ENCODE measurements around the gene AP1S3.

AP1S3 gene

GRCh38 chr2:223735659-223736244, 101.6 kb downstream of the AP1S3 start:
- H3K27ac ChIP-seq (ENCODE audit: low read depth, low read length, poor library complexity, severe bottlenecking): no peak overlapping the region
- no peak overlapping the region for H2AFZ ChIP-seq (ENCODE audit: low read length)
- no peak overlapping the region for H3K9ac ChIP-seq (ENCODE audit: low read length)

DNA sequence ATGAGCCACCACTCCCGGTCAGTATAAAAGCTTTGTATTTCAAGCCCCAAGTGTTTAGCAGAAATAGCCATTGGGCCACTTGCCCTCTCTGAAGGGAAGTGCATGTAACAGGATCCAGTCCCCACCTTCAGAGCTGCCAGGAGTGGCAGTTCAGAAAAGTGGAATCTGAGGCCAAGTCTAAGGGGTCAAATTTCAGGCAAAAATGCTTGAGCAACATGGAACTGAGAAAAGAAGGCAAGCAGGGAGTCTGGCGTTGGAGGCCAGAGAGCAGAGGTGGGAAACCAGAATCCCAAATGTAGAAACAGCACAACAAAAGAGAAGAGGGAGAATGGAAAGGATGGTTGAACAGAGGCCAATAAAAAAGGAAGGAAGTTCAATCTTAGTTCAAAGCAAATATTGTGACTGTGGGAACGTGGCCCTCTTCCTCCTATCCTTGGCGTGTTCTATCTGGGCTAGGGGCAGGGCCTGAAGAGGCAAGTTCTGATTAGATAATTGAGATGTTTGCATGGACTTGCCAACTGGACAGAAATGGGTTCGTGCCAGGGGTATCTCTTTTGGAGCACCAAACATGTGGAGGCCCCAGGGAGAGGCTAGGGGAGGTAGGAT, 102.2 kb downstream of the AP1S3 start:
- TF ChIP-seq EZH2 (IDR thresholded peaks at IDR 0.05; ENCODE audit: borderline replicate concordance, low read length): no peak
- TF ChIP-seq CTCF (IDR thresholded peaks at IDR 0.05; ENCODE audit: low read length): no peak
- H3K9ac ChIP-seq (ENCODE audit: low read length): no peak overlapping the region
- no peaks in the 10 kb centered on the region for H3K4me1 ChIP-seq (ENCODE audit: insufficient read depth, low read length, severe bottlenecking)
- no peaks in the 10 kb centered on the region for H3F3A ChIP-seq (ENCODE audit: insufficient read depth, low read length)
- no peaks in the 10 kb centered on the region for H3K36me3 ChIP-seq (ENCODE audit: insufficient read depth, low read length)
- no peak overlapping the region for H3K27ac ChIP-seq (ENCODE audit: low read depth, low read length, poor library complexity, severe bottlenecking)
- H3K27me3 ChIP-seq (ENCODE audit: insufficient read depth, low read length): no peaks in the 10 kb centered on the region
- no peaks in the 10 kb centered on the region for H3K79me2 ChIP-seq (ENCODE audit: insufficient read depth, low read length)
- H3K4me2 ChIP-seq (ENCODE audit: low read length): no peak overlapping the region
- H3K9me2 ChIP-seq (ENCODE audit: low read depth, low read length): no peaks in the 10 kb centered on the region
- H2AFZ ChIP-seq (ENCODE audit: low read length): no peak overlapping the region
- no peaks in the 10 kb centered on the region for H3K9me3 ChIP-seq (ENCODE audit: low read length)
- H3K4me3 ChIP-seq (ENCODE audit: low read depth, low read length, poor library complexity, severe bottlenecking): no peak overlapping the region
- no peaks in the 10 kb centered on the region for H4K20me1 ChIP-seq (ENCODE audit: insufficient read depth, low read length)

More at GRCh38 chr2:223735659-223736244, 101.6 kb downstream of the AP1S3 start:
- no peaks in the 10 kb centered on the region for H3K9me2 ChIP-seq (ENCODE audit: low read depth, low read length)
- H4K20me1 ChIP-seq (ENCODE audit: insufficient read depth, low read length): no peaks in the 10 kb centered on the region
- no peak overlapping the region for H3K4me2 ChIP-seq (ENCODE audit: low read length)
- no peaks in the 10 kb centered on the region for H3K79me2 ChIP-seq (ENCODE audit: insufficient read depth, low read length)
- no peaks in the 10 kb centered on the region for H3F3A ChIP-seq (ENCODE audit: insufficient read depth, low read length)
- no peak overlapping the region for H3K4me3 ChIP-seq (ENCODE audit: low read depth, low read length, poor library complexity, severe bottlenecking)
- TF ChIP-seq EZH2 (IDR thresholded peaks at IDR 0.05; ENCODE audit: borderline replicate concordance, low read length): no peak
- no peaks in the 10 kb centered on the region for H3K27me3 ChIP-seq (ENCODE audit: insufficient read depth, low read length)
- no peaks in the 10 kb centered on the region for H3K4me1 ChIP-seq (ENCODE audit: insufficient read depth, low read length, severe bottlenecking)
- H3K36me3 ChIP-seq (ENCODE audit: insufficient read depth, low read length): no peaks in the 10 kb centered on the region
- no peaks in the 10 kb centered on the region for H3K9me3 ChIP-seq (ENCODE audit: low read length)

DNA sequence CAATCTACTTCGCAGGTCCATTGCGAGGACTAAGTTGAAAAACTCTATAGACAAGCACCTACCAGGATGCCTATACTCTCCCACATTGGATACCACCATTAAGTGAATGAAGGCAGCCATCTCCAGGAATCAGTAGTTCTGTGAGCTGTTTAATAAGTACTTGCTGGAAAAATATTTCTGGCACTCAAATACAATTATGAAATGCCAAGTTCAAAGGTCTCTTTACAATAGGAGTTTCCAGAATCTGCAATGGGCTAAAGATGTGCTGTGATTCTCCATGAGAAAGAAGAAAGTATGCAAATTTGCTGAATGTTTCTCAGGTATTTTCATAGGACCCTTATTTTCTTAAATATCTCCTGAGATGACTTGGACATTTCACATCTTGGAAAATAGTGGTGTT, 103.0 kb downstream of the AP1S3 start:
- Histone ChIP-seq H3K4me3 (ENCODE audit: low read depth, low read length, poor library complexity, severe bottlenecking) (no peak overlapping the region), H3K4me1 (ENCODE audit: insufficient read depth, low read length, severe bottlenecking) (no peaks in the 10 kb centered on the region), H4K20me1 (ENCODE audit: insufficient read depth, low read length) (no peaks in the 10 kb centered on the region), H3K79me2 (ENCODE audit: insufficient read depth, low read length) (no peaks in the 10 kb centered on the region), H3K9me3 (ENCODE audit: low read length) (no peaks in the 10 kb centered on the region), H3K9me2 (ENCODE audit: low read depth, low read length) (no peaks in the 10 kb centered on the region), H3K9ac (ENCODE audit: low read length) (no peak overlapping the region), H3K27me3 (ENCODE audit: insufficient read depth, low read length) (no peaks in the 10 kb centered on the region), H3K36me3 (ENCODE audit: insufficient read depth, low read length) (no peaks in the 10 kb centered on the region), H3K4me2 (ENCODE audit: low read length) (no peak overlapping the region), H3F3A (ENCODE audit: insufficient read depth, low read length) (no peaks in the 10 kb centered on the region), H3K27ac (ENCODE audit: low read depth, low read length, poor library complexity, severe bottlenecking) (no peak overlapping the region), H2AFZ (ENCODE audit: low read length) (no peak overlapping the region)
- TF ChIP-seq CTCF (IDR thresholded peaks at IDR 0.05; ENCODE audit: low read length) (no peak), EZH2 (IDR thresholded peaks at IDR 0.05; ENCODE audit: borderline replicate concordance, low read length) (no peak)

- Histone ChIP-seq H3K36me3 (ENCODE audit: insufficient read depth, low read length) (no peaks in the 10 kb centered on the region), H4K20me1 (ENCODE audit: insufficient read depth, low read length) (no peaks in the 10 kb centered on the region), H3K9me3 (ENCODE audit: low read length) (no peaks in the 10 kb centered on the region), H3K27ac (ENCODE audit: low read depth, low read length, poor library complexity, severe bottlenecking) (no peak overlapping the region), H3F3A (ENCODE audit: insufficient read depth, low read length) (no peaks in the 10 kb centered on the region), H3K4me3 (ENCODE audit: low read depth, low read length, poor library complexity, severe bottlenecking) (no peak overlapping the region), H3K9me2 (ENCODE audit: low read depth, low read length) (no peaks in the 10 kb centered on the region), H2AFZ (ENCODE audit: low read length) (no peak overlapping the region), H3K4me2 (ENCODE audit: low read length) (no peak overlapping the region), H3K4me1 (ENCODE audit: insufficient read depth, low read length, severe bottlenecking) (no peaks in the 10 kb centered on the region), H3K79me2 (ENCODE audit: insufficient read depth, low read length) (no peaks in the 10 kb centered on the region), H3K27me3 (ENCODE audit: insufficient read depth, low read length) (no peaks in the 10 kb centered on the region), H3K9ac (ENCODE audit: low read length) (no peak overlapping the region)
- TF ChIP-seq EZH2 (IDR thresholded peaks at IDR 0.05; ENCODE audit: borderline replicate concordance, low read length) (no peak), CTCF (IDR thresholded peaks at IDR 0.05; ENCODE audit: low read length) (no peak)
Measured at GRCh38 chr2:223732346-223732745, 105.0 kb downstream of the AP1S3 start.
